GM18498 (cell line): Measurements from ENCODE around the gene CIITA.
"Not testable (repeated sequence)": the region's sequence is repeated elsewhere in the genome, so short reads cannot be mapped to it uniquely, and the experiment has no call there.

ENCODE experiments used
- ATAC-seq: cut with Tn5 transposase; IDR thresholded peaks from one replicate; pipeline ENCODE4 v1.9.1; 2021; ENCODE audit warnings: mild to moderate bottlenecking, moderate library complexity; ENCODE audit not compliant: unreplicated experiment

The CIITA gene

GRCh38 chr16:10950393-10950792, 73.4 kb downstream of the CIITA start:
- no peak for ATAC-seq

GRCh38 chr16:10951026-10951425, 74.0 kb downstream of the CIITA start:
- no peak for ATAC-seq

GRCh38 chr16:10954903-10955302, 77.9 kb downstream of the CIITA start:
- ATAC-seq: no peak

GRCh38 chr16:10957771-10958482, 80.9 kb downstream of the CIITA start:
- ATAC-seq: no peak

GRCh38 chr16:10959161-10959560, 82.2 kb downstream of the CIITA start:
- no peak for ATAC-seq

GRCh38 chr16:10961231-10961630, 84.2 kb downstream of the CIITA start:
- ATAC-seq: no peak

- peak; percentile 40 for ATAC-seq
Measured at GRCh38 chr16:10964039-10964890, 87.3 kb downstream of the CIITA start.

GRCh38 chr16:10964891-10965326, 87.9 kb downstream of the CIITA start:
- peak; percentile 53 for ATAC-seq

- peak; percentile 56 for ATAC-seq
Measured at GRCh38 chr16:10965440-10966061, 88.5 kb downstream of the CIITA start.

- no peak for ATAC-seq
Measured at GRCh38 chr16:10966129-10966528, 89.1 kb downstream of the CIITA start.

GRCh38 chr16:10966559-10966958, 89.6 kb downstream of the CIITA start:
- ATAC-seq: not testable (repeated sequence)

- ATAC-seq: no peak
Measured at GRCh38 chr16:10967986-10968385, 91.0 kb downstream of the CIITA start.

GRCh38 chr16:10968498-10968897, 91.5 kb downstream of the CIITA start:
- no peak for ATAC-seq

- no peak for ATAC-seq
Measured at GRCh38 chr16:10969615-10970014, 92.6 kb downstream of the CIITA start.

GRCh38 chr16:10970065-10970464, 93.1 kb downstream of the CIITA start:
- no peak for ATAC-seq

- ATAC-seq: no peak
Measured at GRCh38 chr16:10971560-10971961, 94.6 kb downstream of the CIITA start.

GRCh38 chr16:10972108-10972818, 95.3 kb downstream of the CIITA start:
- ATAC-seq: no peak

- ATAC-seq: no peak
Measured at GRCh38 chr16:10972819-10973464, 95.9 kb downstream of the CIITA start.

GRCh38 chr16:10976634-10977033, 99.6 kb downstream of the CIITA start:
- ATAC-seq: no peak

GRCh38 chr16:10978124-10978523, 101.1 kb downstream of the CIITA start:
- no peak for ATAC-seq
